Upper lobe of right lung (tissue), 1 donor: Measurements from ENCODE around the gene SLC49A3. TPM values are rescaled to one million over a fixed set of nuclear protein-coding genes. Genes with fewer than 3 reads are reported as not detected.

Experiments used
- ATAC-seq: fragments of 200-7000 bp; cut with Tn5 transposase; one replicate; pipeline ENCODE4 v1.9.1; 2020; ENCODE audit warnings: mild to moderate bottlenecking, moderate library complexity
- DNase-seq: peaks from one replicate; pipeline ENCODE4 v3.0.0-alpha.2; 2020
- H3K27ac ChIP-seq: fragments of 200-600 bp; one replicate; pipeline ENCODE4 v1.8.0; 2022
- H3K27me3 ChIP-seq: fragments of 200-600 bp; one replicate; pipeline ENCODE4 v1.8.0; 2022; ENCODE audit warnings: mild to moderate bottlenecking
- H3K36me3 ChIP-seq: fragments of 200-600 bp; one replicate; pipeline ENCODE4 v1.8.0; 2022
- H3K4me1 ChIP-seq: fragments of 200-600 bp; one replicate; pipeline ENCODE4 v1.8.0; 2022
- H3K4me3 ChIP-seq: fragments of 200-600 bp; one replicate; pipeline ENCODE4 v1.8.0; 2022; ENCODE audit warnings: mild to moderate bottlenecking
- H3K9me3 ChIP-seq: fragments of 200-600 bp; one replicate; pipeline ENCODE4 v1.8.0; 2022
- intact Hi-C: fragments of 100-400 bp; cut with DNase I; formaldehyde crosslinking; loops from one replicate; pipeline ENCODE4 v1.11.0; 2022
- total RNA-seq: library from RNA; stranded (reverse); fragmentation: NEBNext Ultra II Directional; extraction: Animal tissue kit (Norgen Biotek cat#: 25700); gene quantifications from one replicate; pipeline ENCODE4 v1.2.1, GENCODE V29; 2021
- TF ChIP-seq, protein P1 (sequence below): fragments of 200-600 bp; IDR thresholded peaks from one replicate; pipeline ENCODE4 v1.8.0; 2022; ENCODE audit warnings: antibody characterized with exemption
- donor health status: DM: no; HTN: yes; CAD: no; lungs with severe emphysema.

SLC49A3 gene
- total RNA-seq, 1 donor from 2014 or later, result 32.9 TPM

DNA sequence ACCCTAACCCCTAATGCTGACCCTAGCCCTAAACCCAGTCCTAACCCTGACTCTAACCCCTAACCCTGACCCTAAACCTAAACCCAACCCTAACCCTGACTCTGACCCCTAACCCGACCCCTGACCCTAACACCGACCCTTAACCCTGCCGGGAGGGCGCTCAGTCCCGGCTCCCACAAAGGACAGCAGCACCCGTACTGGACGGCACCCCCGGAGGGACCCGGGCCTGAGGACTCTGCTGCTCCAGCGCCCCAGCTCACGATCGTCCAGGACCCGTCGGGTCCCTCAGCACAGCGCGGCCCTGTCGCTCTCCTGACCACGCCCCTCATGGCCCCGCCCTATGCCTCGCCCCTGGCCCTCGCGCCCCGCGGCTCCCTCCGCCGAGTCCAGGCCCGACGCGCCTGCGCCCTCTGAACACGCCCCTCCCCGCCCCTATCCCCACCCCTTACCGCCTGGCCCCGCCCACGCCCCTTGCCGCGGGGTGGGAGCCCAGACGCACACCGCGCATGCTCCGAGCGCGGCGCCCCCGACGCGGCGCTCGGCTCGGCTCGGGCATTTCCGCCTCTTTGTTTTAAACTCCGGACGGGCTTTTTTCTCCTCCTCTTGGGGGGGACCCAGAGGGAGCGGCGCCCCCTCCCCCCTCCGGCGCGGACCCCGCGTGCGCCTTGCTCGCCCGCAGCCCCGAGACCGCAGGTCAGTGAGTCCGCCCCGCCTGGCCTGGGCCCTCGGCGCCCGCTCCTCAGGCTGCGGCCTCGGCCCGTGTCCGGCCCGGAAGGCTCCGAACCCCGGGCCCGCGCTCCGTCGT is 16.5 kb upstream of the SLC49A3 start, which contains the start of gene PCGF3:
Gene PCGF3 (plus strand): TSS at position 555 of the 805 bp plus-strand sequence. CDS start 27,849 bp downstream, outside the sequence.
- Histone ChIP-seq H3K36me3 (no peaks in the 10 kb centered on the region), H3K4me3 (peak within 1 kb of the TSS; percentile 87), H3K9me3 (no peaks in the 10 kb centered on the region), H3K27me3 (no peaks in the 10 kb centered on the region), H3K4me1 (peaks cover 17% of the 10 kb centered on the region), H3K27ac (peak within 1 kb of the TSS; percentile 93)
- DNase-seq (peak; percentile 99), ATAC-seq (peak; percentile 97)
- TF ChIP-seq, protein P1, sequence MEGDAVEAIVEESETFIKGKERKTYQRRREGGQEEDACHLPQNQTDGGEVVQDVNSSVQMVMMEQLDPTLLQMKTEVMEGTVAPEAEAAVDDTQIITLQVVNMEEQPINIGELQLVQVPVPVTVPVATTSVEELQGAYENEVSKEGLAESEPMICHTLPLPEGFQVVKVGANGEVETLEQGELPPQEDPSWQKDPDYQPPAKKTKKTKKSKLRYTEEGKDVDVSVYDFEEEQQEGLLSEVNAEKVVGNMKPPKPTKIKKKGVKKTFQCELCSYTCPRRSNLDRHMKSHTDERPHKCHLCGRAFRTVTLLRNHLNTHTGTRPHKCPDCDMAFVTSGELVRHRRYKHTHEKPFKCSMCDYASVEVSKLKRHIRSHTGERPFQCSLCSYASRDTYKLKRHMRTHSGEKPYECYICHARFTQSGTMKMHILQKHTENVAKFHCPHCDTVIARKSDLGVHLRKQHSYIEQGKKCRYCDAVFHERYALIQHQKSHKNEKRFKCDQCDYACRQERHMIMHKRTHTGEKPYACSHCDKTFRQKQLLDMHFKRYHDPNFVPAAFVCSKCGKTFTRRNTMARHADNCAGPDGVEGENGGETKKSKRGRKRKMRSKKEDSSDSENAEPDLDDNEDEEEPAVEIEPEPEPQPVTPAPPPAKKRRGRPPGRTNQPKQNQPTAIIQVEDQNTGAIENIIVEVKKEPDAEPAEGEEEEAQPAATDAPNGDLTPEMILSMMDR, result no peak
- intact Hi-C loops, result no loop called here

DNA sequence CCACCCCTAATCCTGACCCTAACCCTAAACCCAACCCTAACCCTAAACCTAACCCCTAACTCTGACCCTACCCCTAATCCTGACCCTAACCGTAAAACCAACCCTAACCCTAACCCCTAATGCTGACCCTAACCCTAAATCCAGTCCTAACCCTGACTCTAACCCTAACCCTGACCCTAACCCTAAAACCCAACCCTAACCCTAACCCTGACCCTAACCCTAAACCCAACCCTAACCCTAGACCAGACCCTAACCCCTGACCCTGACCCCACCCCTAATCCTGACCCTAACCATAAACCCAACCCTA is 16.0 kb upstream of the SLC49A3 start:
- Histone ChIP-seq H3K36me3 (no peaks in the 10 kb centered on the region), H3K27ac (peak overlapping the region; percentile 65), H3K9me3 (no peaks in the 10 kb centered on the region), H3K4me3 (peak overlapping the region; percentile 87), H3K27me3 (no peaks in the 10 kb centered on the region), H3K4me1 (peaks cover 18% of the 10 kb centered on the region)
- DNase-seq (no peak), ATAC-seq (no peak)
- intact Hi-C loops, result no loop called here
- TF ChIP-seq, protein P1, result no peak

DNA sequence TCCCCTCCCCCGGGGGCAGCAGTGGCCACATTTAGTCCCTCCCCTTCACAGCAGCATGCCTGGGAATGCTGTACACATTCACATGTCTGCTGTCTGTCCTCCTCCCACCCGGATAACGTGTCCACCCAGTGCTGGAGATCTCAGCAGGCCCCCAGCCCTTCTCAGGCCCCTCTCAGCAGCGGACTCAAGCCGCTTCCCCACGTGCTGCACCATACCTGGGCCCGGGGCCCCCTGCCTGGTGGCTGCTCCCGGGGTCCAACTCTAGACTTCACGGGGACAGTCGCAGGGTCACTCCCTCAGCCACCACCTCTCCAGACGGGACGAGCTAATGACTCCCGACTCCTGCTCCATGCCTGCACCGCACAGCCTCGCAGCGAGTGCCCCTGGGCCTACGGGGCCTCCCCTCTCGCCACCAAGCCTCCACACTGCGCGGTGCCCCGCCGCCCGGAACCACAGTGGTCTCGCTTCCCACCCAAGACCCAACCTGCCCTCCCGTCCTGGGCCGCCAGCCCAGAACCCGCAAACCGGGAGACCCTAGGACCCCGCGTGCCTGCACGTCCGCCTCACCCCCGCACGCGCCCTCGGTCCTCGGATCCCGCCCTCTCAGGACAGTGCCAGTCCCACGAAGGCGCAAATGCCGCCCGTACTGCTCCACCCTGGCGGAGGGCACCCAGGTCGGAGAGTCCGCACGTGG is 15.4 kb upstream of the SLC49A3 start:
- DNase-seq (no peak), ATAC-seq (no peak)
- H3K36me3 ChIP-seq, result no peaks in the 10 kb centered on the region
- peaks cover 23% of the 10 kb centered on the region for H3K4me1 ChIP-seq
- no peaks in the 10 kb centered on the region for H3K27me3 ChIP-seq
- H3K27ac ChIP-seq, result no peak overlapping the region
- no peak overlapping the region for H3K4me3 ChIP-seq
- intact Hi-C loops, result no loop called here
- TF ChIP-seq, protein P1, result no peak
- H3K9me3 ChIP-seq, result no peaks in the 10 kb centered on the region

DNA sequence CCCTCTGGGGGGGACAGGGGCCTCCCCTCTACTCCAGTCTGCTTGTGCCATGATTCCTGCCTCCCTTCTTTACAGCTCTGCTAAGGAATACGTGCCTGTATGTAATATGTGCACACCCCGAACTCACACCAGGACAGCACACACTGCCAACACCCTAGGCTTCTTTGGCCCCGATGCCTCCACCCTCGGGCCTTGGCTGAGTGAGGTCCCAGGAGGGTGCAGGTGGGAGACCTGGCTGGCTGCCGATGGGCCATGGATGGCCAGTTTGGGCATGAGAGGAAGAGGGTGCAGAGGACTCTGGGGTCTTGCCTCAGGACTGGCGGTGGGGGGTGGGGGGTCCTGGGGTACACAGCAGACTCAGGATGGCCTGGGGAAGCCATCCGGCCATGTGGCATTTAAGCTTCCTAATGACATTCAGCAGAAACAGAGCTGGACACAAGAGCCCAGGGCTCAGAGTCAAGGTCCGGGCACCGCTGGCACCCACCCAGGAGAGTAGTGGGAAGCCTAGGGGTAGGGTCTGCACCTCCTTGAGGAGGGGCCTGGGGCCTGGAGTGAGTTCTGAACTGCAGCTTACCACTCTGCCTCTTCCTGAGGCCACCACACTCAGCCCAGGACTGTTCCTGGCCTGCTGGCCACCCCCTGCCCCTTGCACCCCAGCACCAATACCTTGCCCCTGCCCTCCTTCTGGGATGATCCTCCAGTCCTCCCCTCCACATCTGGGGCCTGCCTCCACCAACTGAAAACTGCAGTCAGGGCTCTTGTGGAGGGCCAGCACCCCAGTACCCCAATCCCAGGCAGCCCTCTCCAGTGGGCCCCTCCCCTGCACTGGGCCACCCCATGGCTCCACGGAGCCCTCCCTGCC is 14.6 kb upstream of the SLC49A3 start:
- no peak for DNase-seq
- Histone ChIP-seq H3K36me3 (no peaks in the 10 kb centered on the region), H3K4me3 (no peak overlapping the region), H3K27ac (no peak overlapping the region), H3K9me3 (no peaks in the 10 kb centered on the region), H3K4me1 (peaks cover 24% of the 10 kb centered on the region), H3K27me3 (no peaks in the 10 kb centered on the region)
- intact Hi-C loops, result no loop called here
- TF ChIP-seq, protein P1, result no peak
- ATAC-seq, result no peak

DNA sequence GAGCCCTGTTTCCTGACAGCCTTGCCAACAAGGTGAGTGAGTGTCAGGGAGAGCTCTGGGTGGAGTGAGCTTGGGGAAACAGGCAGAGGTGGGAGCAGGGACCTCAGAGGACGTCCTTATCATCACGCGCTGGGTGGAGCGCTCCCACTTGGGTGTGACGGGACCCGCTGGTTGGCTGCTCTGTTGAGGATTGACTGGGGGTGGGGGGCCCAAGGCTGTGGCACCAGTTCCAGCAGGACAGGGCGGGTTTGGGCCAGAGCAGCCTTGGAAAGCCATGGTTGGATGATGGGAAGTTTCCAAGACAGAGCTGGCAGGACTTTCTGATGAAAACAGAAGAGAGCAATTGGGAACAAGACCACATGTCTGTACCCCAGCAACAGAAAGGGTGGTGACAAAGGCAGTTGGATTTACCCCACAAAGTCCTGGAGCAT is 13.7 kb upstream of the SLC49A3 start:
- ATAC-seq, result no peak
- Histone ChIP-seq H3K4me1 (peaks cover 16% of the 10 kb centered on the region), H3K9me3 (no peaks in the 10 kb centered on the region), H3K4me3 (no peak overlapping the region), H3K27me3 (no peaks in the 10 kb centered on the region), H3K27ac (no peak overlapping the region), H3K36me3 (no peaks in the 10 kb centered on the region)
- TF ChIP-seq, protein P1, result no peak
- intact Hi-C loops, result no loop called here
- no peak for DNase-seq
